ENCODE results near the gene GPNMB.

GRCh38 chr7:23283086-23283485 lies 36.5 kb downstream of the GPNMB start:
- TF ChIP-seq POLR2A (IDR thresholded peaks at IDR 0.05) (no peak), CTCF (IDR thresholded peaks at IDR 0.05) (no peak)
